ENCODE results near the gene KLHL41.
A peak's percentile ranks its signal among the peaks of the same experiment; 100 is the strongest.
"Not testable (repeated sequence)": the region's sequence is repeated elsewhere in the genome, so short reads cannot be mapped to it uniquely, and the experiment has no call there.

Gene KLHL41

DNA sequence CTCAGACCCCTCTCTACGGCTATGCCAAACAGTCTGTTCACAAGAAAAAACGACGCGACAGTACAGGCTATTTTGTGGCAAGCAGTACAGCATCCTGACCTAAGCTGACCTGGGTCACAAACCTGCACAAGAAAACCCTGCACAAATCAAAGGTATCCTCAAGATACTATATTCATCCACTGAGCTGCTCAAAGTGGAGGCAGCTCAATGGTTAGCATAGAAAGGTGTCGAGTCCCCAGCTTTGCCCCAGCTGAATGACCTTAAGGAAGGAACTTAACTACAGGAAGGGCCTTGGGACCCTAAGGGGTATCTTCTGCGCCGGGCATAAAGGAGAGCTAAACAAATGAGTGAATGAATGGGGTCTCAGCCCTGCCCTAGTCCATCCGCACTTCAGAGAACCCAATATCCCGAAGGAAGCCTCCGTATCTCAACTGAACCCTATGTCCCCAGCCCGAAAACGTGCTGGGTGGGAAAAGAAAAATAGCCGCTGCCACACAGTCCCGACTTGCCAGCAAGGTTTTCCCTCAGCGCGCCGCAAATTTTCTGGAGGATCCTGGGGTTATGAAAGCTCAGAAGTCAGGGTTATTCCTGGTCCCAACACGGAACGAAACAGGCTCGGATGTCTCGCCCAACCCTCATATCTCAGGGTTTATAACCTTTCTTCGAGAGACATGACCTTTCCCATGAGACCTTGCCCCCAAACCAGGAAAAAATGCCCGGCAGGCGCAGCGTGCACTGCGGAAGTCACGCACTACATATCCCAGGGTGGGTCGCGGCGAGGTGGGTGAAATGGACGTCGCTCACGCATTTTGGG lies 63.9 kb downstream of the KLHL41 start, which contains the start of gene FASTKD1:
FASTKD1 (minus strand) TSS at position 706 of the 814 bp plus-strand sequence. CDS start 1,836 bp downstream, outside the sequence.
- Histone ChIP-seq H3K9me2 (ENCODE audit: low read depth, low read length) (no peaks in the 10 kb centered on the region), H3K4me3 (ENCODE audit: low read depth, low read length, poor library complexity, severe bottlenecking) (peak within 1 kb of the TSS; percentile 90), H3K4me1 (ENCODE audit: insufficient read depth, low read length, severe bottlenecking) (peaks cover 24% of the 10 kb centered on the region), H3K27me3 (ENCODE audit: insufficient read depth, low read length) (no peaks in the 10 kb centered on the region), H3K9me3 (ENCODE audit: low read length) (no peaks in the 10 kb centered on the region), H3K79me2 (ENCODE audit: insufficient read depth, low read length) (peaks cover 21% of the 10 kb centered on the region), H3F3A (ENCODE audit: insufficient read depth, low read length) (no peaks in the 10 kb centered on the region), H3K36me3 (ENCODE audit: insufficient read depth, low read length) (no peaks in the 10 kb centered on the region), H2AFZ (ENCODE audit: low read length) (peak within 1 kb of the TSS; percentile 99), H3K9ac (ENCODE audit: low read length) (peak within 1 kb of the TSS; percentile 82), H4K20me1 (ENCODE audit: insufficient read depth, low read length) (no peaks in the 10 kb centered on the region), H3K27ac (ENCODE audit: low read depth, low read length, poor library complexity, severe bottlenecking) (peak within 1 kb of the TSS; percentile 33), H3K4me2 (ENCODE audit: low read length) (peak within 1 kb of the TSS; percentile 85)
- TF ChIP-seq EZH2 (IDR thresholded peaks at IDR 0.05; ENCODE audit: borderline replicate concordance, low read length) = no peak
- TF ChIP-seq, protein P1, sequence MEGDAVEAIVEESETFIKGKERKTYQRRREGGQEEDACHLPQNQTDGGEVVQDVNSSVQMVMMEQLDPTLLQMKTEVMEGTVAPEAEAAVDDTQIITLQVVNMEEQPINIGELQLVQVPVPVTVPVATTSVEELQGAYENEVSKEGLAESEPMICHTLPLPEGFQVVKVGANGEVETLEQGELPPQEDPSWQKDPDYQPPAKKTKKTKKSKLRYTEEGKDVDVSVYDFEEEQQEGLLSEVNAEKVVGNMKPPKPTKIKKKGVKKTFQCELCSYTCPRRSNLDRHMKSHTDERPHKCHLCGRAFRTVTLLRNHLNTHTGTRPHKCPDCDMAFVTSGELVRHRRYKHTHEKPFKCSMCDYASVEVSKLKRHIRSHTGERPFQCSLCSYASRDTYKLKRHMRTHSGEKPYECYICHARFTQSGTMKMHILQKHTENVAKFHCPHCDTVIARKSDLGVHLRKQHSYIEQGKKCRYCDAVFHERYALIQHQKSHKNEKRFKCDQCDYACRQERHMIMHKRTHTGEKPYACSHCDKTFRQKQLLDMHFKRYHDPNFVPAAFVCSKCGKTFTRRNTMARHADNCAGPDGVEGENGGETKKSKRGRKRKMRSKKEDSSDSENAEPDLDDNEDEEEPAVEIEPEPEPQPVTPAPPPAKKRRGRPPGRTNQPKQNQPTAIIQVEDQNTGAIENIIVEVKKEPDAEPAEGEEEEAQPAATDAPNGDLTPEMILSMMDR (IDR thresholded peaks at IDR 0.05; ENCODE audit: low read length) = no peak

DNA sequence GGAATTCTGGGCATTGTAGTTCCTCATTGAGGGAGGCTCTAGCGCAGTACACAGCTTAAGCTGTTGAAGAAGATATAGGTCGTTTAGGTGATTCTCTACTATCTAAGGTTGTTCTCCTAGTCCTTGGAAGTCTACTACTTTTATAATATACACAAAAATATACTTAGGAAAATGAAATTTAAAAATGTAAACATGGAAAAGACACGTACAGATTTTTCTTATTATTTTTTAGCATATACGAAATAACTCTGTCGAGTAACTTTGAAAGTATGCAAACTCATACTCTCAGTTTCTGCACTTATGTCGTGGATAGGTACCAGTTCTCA lies 64.4 kb downstream of the KLHL41 start:
- H3K9me3 ChIP-seq (ENCODE audit: low read length) = no peaks in the 10 kb centered on the region
- H3F3A ChIP-seq (ENCODE audit: insufficient read depth, low read length) = no peaks in the 10 kb centered on the region
- H3K27me3 ChIP-seq (ENCODE audit: insufficient read depth, low read length) = no peaks in the 10 kb centered on the region
- TF ChIP-seq, protein P1 (IDR thresholded peaks at IDR 0.05; ENCODE audit: low read length) = no peak
- TF ChIP-seq EZH2 (IDR thresholded peaks at IDR 0.05; ENCODE audit: borderline replicate concordance, low read length) = no peak
- H3K9ac ChIP-seq (ENCODE audit: low read length) = no peak overlapping the region
- peaks cover 21% of the 10 kb centered on the region for H3K79me2 ChIP-seq (ENCODE audit: insufficient read depth, low read length)
- peaks cover 24% of the 10 kb centered on the region for H3K4me1 ChIP-seq (ENCODE audit: insufficient read depth, low read length, severe bottlenecking)
- no peak overlapping the region for H3K27ac ChIP-seq (ENCODE audit: low read depth, low read length, poor library complexity, severe bottlenecking)
- H3K4me2 ChIP-seq (ENCODE audit: low read length) = peak overlapping the region; percentile 85
- H3K9me2 ChIP-seq (ENCODE audit: low read depth, low read length) = no peaks in the 10 kb centered on the region
- peak overlapping the region; percentile 99 for H2AFZ ChIP-seq (ENCODE audit: low read length)
- no peaks in the 10 kb centered on the region for H4K20me1 ChIP-seq (ENCODE audit: insufficient read depth, low read length)
- no peaks in the 10 kb centered on the region for H3K36me3 ChIP-seq (ENCODE audit: insufficient read depth, low read length)
- H3K4me3 ChIP-seq (ENCODE audit: low read depth, low read length, poor library complexity, severe bottlenecking) = peak overlapping the region; percentile 90

DNA sequence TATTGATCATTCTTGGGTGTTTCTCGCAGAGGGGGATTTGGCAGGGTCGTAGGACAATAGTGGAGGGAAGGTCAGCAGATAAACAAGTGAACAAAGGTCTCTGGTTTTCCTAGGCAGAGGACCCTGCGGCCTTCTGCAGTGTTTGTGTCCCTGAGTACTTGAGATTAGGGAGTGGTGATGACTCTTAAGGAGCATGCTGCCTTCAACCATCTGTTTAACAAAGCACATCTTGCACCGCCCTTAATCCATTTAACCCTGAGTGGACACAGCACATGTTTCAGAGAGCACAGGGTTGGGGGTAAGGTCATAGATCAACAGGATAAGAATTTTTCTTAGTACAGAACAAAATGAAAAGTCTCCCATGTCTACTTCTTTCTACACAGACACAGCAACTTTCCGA lies 65.0 kb downstream of the KLHL41 start:
- H3K27me3 ChIP-seq (ENCODE audit: insufficient read depth, low read length); H2AFZ ChIP-seq (ENCODE audit: low read length); H4K20me1 ChIP-seq (ENCODE audit: insufficient read depth, low read length); H3K36me3 ChIP-seq (ENCODE audit: insufficient read depth, low read length); H3K4me2 ChIP-seq (ENCODE audit: low read length); H3K9me3 ChIP-seq (ENCODE audit: low read length); H3K4me3 ChIP-seq (ENCODE audit: low read depth, low read length, poor library complexity, severe bottlenecking); H3K9me2 ChIP-seq (ENCODE audit: low read depth, low read length); H3F3A ChIP-seq (ENCODE audit: insufficient read depth, low read length); H3K27ac ChIP-seq (ENCODE audit: low read depth, low read length, poor library complexity, severe bottlenecking); H3K9ac ChIP-seq (ENCODE audit: low read length): not testable (repeated sequence)
- H3K4me1 ChIP-seq (ENCODE audit: insufficient read depth, low read length, severe bottlenecking) = peaks cover 24% of the 10 kb centered on the region
- peaks cover 21% of the 10 kb centered on the region for H3K79me2 ChIP-seq (ENCODE audit: insufficient read depth, low read length)

DNA sequence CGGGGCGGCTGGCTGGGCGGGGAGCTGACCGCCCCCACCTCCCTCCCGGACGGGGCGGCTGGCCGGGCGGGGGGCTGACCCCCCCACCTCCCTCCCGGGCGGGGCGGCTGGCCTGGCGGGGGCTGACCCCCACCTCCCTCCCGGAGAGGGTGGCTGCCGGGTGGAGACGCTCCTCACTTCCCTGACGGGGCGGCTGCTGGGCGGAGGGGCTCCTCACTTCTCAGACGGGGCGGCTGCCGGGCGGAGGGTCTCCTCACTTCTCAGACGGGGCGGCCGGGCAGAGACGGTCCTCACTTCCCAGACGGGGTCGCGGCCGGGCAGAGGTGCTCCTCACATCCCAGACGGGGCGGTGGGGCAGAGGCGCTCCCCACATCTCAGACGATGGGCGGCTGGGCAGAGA lies 65.8 kb downstream of the KLHL41 start:
- not testable (repeated sequence) for H3K4me3 ChIP-seq (ENCODE audit: low read depth, low read length, poor library complexity, severe bottlenecking); H3K4me2 ChIP-seq (ENCODE audit: low read length); H4K20me1 ChIP-seq (ENCODE audit: insufficient read depth, low read length); H3K27ac ChIP-seq (ENCODE audit: low read depth, low read length, poor library complexity, severe bottlenecking); H3K9ac ChIP-seq (ENCODE audit: low read length); H3K36me3 ChIP-seq (ENCODE audit: insufficient read depth, low read length); H3K9me2 ChIP-seq (ENCODE audit: low read depth, low read length); H3K27me3 ChIP-seq (ENCODE audit: insufficient read depth, low read length); H3F3A ChIP-seq (ENCODE audit: insufficient read depth, low read length); H2AFZ ChIP-seq (ENCODE audit: low read length); H3K9me3 ChIP-seq (ENCODE audit: low read length)
- peaks cover 24% of the 10 kb centered on the region for H3K4me1 ChIP-seq (ENCODE audit: insufficient read depth, low read length, severe bottlenecking)
- peaks cover 18% of the 10 kb centered on the region for H3K79me2 ChIP-seq (ENCODE audit: insufficient read depth, low read length)
